ENCODE measurements around the gene PPP6R3.
"Not testable (repeated sequence)": the region's sequence is repeated elsewhere in the genome, so short reads cannot be mapped to it uniquely, and the experiment has no call there.

The PPP6R3 gene

GRCh38 chr11:68617925-68618809 is 157.6 kb downstream of the PPP6R3 start:
- no peak for DNase-seq

GRCh38 chr11:68621826-68622225 is 161.3 kb downstream of the PPP6R3 start:
- no peak for DNase-seq

- DNase-seq = not testable (repeated sequence)
These were observed 163.2 kb downstream of the PPP6R3 start for GRCh38 chr11:68623706-68624105.

GRCh38 chr11:68625069-68625468 is 164.5 kb downstream of the PPP6R3 start:
- DNase-seq = not testable (repeated sequence)

- not testable (repeated sequence) for DNase-seq
These were observed 165.7 kb downstream of the PPP6R3 start for GRCh38 chr11:68626236-68626635.

GRCh38 chr11:68628837-68629236 is 168.3 kb downstream of the PPP6R3 start:
- not testable (repeated sequence) for DNase-seq

- not testable (repeated sequence) for DNase-seq
These were observed 171.8 kb downstream of the PPP6R3 start for GRCh38 chr11:68632375-68632774.

- DNase-seq = peak; percentile 17
These were observed 172.2 kb downstream of the PPP6R3 start for GRCh38 chr11:68632802-68633201.

- not testable (repeated sequence) for DNase-seq
These were observed 174.1 kb downstream of the PPP6R3 start for GRCh38 chr11:68634606-68635005.

GRCh38 chr11:68635172-68635571 is 174.6 kb downstream of the PPP6R3 start:
- DNase-seq = not testable (repeated sequence)

- not testable (repeated sequence) for DNase-seq
These were observed 175.3 kb downstream of the PPP6R3 start for GRCh38 chr11:68635883-68636282.

GRCh38 chr11:68639322-68639721 is 178.8 kb downstream of the PPP6R3 start:
- DNase-seq = not testable (repeated sequence)

GRCh38 chr11:68641880-68642279 is 181.3 kb downstream of the PPP6R3 start:
- DNase-seq = no peak

- DNase-seq = no peak
These were observed 183.0 kb downstream of the PPP6R3 start for GRCh38 chr11:68643585-68643984.

- DNase-seq = no peak
These were observed 186.3 kb downstream of the PPP6R3 start for GRCh38 chr11:68646832-68647231.

GRCh38 chr11:68649851-68650555 is 189.5 kb downstream of the PPP6R3 start:
- DNase-seq = no peak

GRCh38 chr11:68650801-68651200 is 190.2 kb downstream of the PPP6R3 start:
- no peak for DNase-seq

GRCh38 chr11:68651208-68651984 is 190.8 kb downstream of the PPP6R3 start:
- no peak for DNase-seq

GRCh38 chr11:68651985-68652682 is 191.6 kb downstream of the PPP6R3 start:
- DNase-seq = no peak

GRCh38 chr11:68652683-68653156 is 192.2 kb downstream of the PPP6R3 start:
- no peak for DNase-seq

- DNase-seq = no peak
These were observed 193.2 kb downstream of the PPP6R3 start for GRCh38 chr11:68653486-68654430.
